DND-41 (cell line): ENCODE data around the gene OMA1.

Experiments used
- ATAC-seq: fragments of 200-7000 bp; cut with Tn5 transposase; 3 replicates; pipeline ENCODE4 v1.9.1; 2021; ENCODE audit warnings: low read depth; ENCODE audit not compliant: insufficient read depth
- DNase-seq: peaks from one replicate; pipeline ENCODE4 v3.0.0-alpha.2; 2020
- H2AFZ ChIP-seq: 2 replicates; pipeline ENCODE4 v1.6.0; 2012; ENCODE audit warnings: low read depth, low read length
- H3K27ac ChIP-seq: 2 replicates; pipeline ENCODE4 v1.5.1; 2012; ENCODE audit warnings: low read length, inconsistent platforms
- H3K27me3 ChIP-seq: fragments of 200-600 bp; sonication (generic); 2 replicates; pipeline ENCODE4 v1.6.0; 2012; ENCODE audit warnings: low read length, mild to moderate bottlenecking, inconsistent platforms; ENCODE audit not compliant: insufficient read depth, poor library complexity
- H3K36me3 ChIP-seq: 2 replicates; pipeline ENCODE4 v1.5.1; 2012; ENCODE audit warnings: low read length, inconsistent platforms; ENCODE audit not compliant: insufficient read depth
- H3K4me1 ChIP-seq: 2 replicates; pipeline ENCODE4 v1.5.1; 2012; ENCODE audit warnings: mild to moderate bottlenecking, low read length; ENCODE audit not compliant: insufficient read depth
- H3K4me2 ChIP-seq: 2 replicates; pipeline ENCODE4 v1.6.0; 2012; ENCODE audit warnings: mild to moderate bottlenecking, moderate library complexity, low read length, inconsistent platforms; ENCODE audit not compliant: insufficient read depth
- H3K4me3 ChIP-seq, 2 experiments: fragments of 200-600 bp in 1 of 2; shearing (Covaris generic) in 1 of 2; 2 replicates each; pipeline ENCODE4 v1.5.1; 2012 to 2016; ENCODE audit warnings: inconsistent platforms in 2 of 2, low read length in 2 of 2, mild to moderate bottlenecking in 2 of 2, low read depth in 1 of 2, moderate library complexity in 1 of 2
- H3K79me2 ChIP-seq: 2 replicates; pipeline ENCODE4 v1.6.0; 2012; ENCODE audit warnings: low read length, inconsistent platforms; ENCODE audit not compliant: insufficient read depth
- H3K9ac ChIP-seq: 2 replicates; pipeline ENCODE4 v1.6.0; 2012; ENCODE audit warnings: low read depth, mild to moderate bottlenecking, inconsistent platforms, low read length, moderate library complexity
- H3K9me3 ChIP-seq: 2 replicates; pipeline ENCODE4 v1.5.1; 2012; ENCODE audit warnings: low read length, moderate library complexity, mild to moderate bottlenecking, inconsistent platforms; ENCODE audit not compliant: insufficient read depth, severe bottlenecking
- H4K20me1 ChIP-seq: 2 replicates; pipeline ENCODE4 v1.6.0; 2012; ENCODE audit warnings: low read length; ENCODE audit not compliant: insufficient read depth
- EZH2 ChIP-seq: IDR thresholded peaks from 3 replicates; pipeline ENCODE4 v1.6.1; 2012; ENCODE audit warnings: borderline replicate concordance, low read depth, mild to moderate bottlenecking, moderate library complexity, low read length, inconsistent platforms; ENCODE audit not compliant: severe bottlenecking
- TF ChIP-seq, protein P1 (sequence below): IDR thresholded peaks from 2 replicates; pipeline ENCODE4 v1.5.1; 2012; ENCODE audit warnings: borderline replicate concordance, low read length, moderate library complexity, mild to moderate bottlenecking; ENCODE audit not compliant: poor library complexity, severe bottlenecking; ENCODE audit errors: extremely low read depth

OMA1 gene

GRCh38 chr1:58438468-58438867, 108.1 kb downstream of the OMA1 start:
- Histone ChIP-seq H2AFZ (no peak overlapping the region), H4K20me1 (no peaks in the 10 kb centered on the region), H3K4me3 (no peak overlapping the region), H3K9ac (no peak overlapping the region), H3K79me2 (no peaks in the 10 kb centered on the region), H3K9me3 (no peaks in the 10 kb centered on the region), H3K27ac (no peak overlapping the region), H3K36me3 (no peaks in the 10 kb centered on the region), H3K27me3 (no peaks in the 10 kb centered on the region), H3K4me1 (no peaks in the 10 kb centered on the region), H3K4me2 (no peak overlapping the region)
- TF ChIP-seq EZH2 = no peak
- TF ChIP-seq, protein P1, sequence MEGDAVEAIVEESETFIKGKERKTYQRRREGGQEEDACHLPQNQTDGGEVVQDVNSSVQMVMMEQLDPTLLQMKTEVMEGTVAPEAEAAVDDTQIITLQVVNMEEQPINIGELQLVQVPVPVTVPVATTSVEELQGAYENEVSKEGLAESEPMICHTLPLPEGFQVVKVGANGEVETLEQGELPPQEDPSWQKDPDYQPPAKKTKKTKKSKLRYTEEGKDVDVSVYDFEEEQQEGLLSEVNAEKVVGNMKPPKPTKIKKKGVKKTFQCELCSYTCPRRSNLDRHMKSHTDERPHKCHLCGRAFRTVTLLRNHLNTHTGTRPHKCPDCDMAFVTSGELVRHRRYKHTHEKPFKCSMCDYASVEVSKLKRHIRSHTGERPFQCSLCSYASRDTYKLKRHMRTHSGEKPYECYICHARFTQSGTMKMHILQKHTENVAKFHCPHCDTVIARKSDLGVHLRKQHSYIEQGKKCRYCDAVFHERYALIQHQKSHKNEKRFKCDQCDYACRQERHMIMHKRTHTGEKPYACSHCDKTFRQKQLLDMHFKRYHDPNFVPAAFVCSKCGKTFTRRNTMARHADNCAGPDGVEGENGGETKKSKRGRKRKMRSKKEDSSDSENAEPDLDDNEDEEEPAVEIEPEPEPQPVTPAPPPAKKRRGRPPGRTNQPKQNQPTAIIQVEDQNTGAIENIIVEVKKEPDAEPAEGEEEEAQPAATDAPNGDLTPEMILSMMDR = no peak
- DNase-seq (no peak), ATAC-seq (no peak)

DNA sequence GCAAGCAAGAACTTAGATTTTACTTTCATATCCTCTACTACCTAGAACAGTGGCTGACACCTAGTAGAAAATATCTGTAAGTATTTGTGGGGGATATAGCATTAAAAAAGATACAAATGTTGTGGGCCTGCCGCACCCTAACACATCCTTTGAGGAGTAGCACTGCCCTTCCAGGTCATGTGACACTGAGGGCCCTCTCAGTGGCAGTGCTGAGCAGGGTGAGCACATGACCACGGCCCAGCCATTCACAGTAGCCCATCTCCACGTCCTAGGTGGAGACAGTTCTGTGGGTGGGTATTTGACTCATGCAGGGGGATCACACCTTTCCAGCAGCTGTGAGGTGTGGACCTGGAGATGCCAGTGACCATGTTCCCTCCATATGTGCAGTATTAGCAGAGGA, 108.9 kb downstream of the OMA1 start:
- Histone ChIP-seq H3K27ac (no peak overlapping the region), H2AFZ (no peak overlapping the region), H4K20me1 (no peaks in the 10 kb centered on the region), H3K4me2 (no peak overlapping the region), H3K4me1 (no peaks in the 10 kb centered on the region), H3K36me3 (no peaks in the 10 kb centered on the region), H3K27me3 (no peaks in the 10 kb centered on the region), H3K4me3 (no peak overlapping the region), H3K9ac (no peak overlapping the region), H3K79me2 (no peaks in the 10 kb centered on the region), H3K9me3 (no peaks in the 10 kb centered on the region)
- ATAC-seq (no peak), DNase-seq (no peak)
- TF ChIP-seq, protein P1 = no peak
- TF ChIP-seq EZH2 = no peak

GRCh38 chr1:58436615-58437297, 109.8 kb downstream of the OMA1 start:
- no peak for ATAC-seq
- no peaks in the 10 kb centered on the region for H3K9me3 ChIP-seq
- DNase-seq = no peak
- no peaks in the 10 kb centered on the region for H4K20me1 ChIP-seq
- H3K79me2 ChIP-seq = no peaks in the 10 kb centered on the region
- no peak overlapping the region for H3K4me2 ChIP-seq
- H3K36me3 ChIP-seq = no peaks in the 10 kb centered on the region
- no peaks in the 10 kb centered on the region for H3K4me1 ChIP-seq
- H2AFZ ChIP-seq = no peak overlapping the region
- H3K27ac ChIP-seq = no peak overlapping the region
- no peak for TF ChIP-seq EZH2
- TF ChIP-seq, protein P1 = no peak
- no peak overlapping the region for H3K9ac ChIP-seq
- no peaks in the 10 kb centered on the region for H3K27me3 ChIP-seq
- no peak overlapping the region for H3K4me3 ChIP-seq
